DOHH2 (cell line): ENCODE data around the gene KSR1.

Source experiments
- H3F3A ChIP-seq: fragments of 200-600 bp; sonication (generic), shearing (Covaris generic); 2 replicates; pipeline ENCODE4 v1.6.0; 2016; ENCODE audit warnings: antibody characterized with exemption, mild to moderate bottlenecking; ENCODE audit not compliant: control insufficient read depth, insufficient read depth
- H3K27ac ChIP-seq: fragments of 200-600 bp; sonication (generic); 2 replicates; pipeline ENCODE4 v1.5.1; 2014; ENCODE audit warnings: low read depth, mild to moderate bottlenecking, low read length, moderate library complexity
- H3K27me3 ChIP-seq: fragments of 200-600 bp; sonication (generic); 2 replicates; pipeline ENCODE4 v1.6.1; 2014; ENCODE audit warnings: mild to moderate bottlenecking, low read length, mixed read lengths; ENCODE audit not compliant: control insufficient read depth
- H3K36me3 ChIP-seq: fragments of 200-600 bp; sonication (generic); 2 replicates; pipeline ENCODE4 v1.6.1; 2014; ENCODE audit warnings: mild to moderate bottlenecking, low read length, moderate library complexity, mixed read lengths; ENCODE audit not compliant: control insufficient read depth
- H3K4me1 ChIP-seq: fragments of 200-600 bp; sonication (generic); 2 replicates; pipeline ENCODE4 v1.6.1; 2014; ENCODE audit warnings: mild to moderate bottlenecking, low read length, mixed read lengths; ENCODE audit not compliant: control insufficient read depth
- H3K4me2 ChIP-seq: fragments of 200-600 bp; sonication (generic); 2 replicates; pipeline ENCODE4 v1.6.0; 2014; ENCODE audit warnings: mild to moderate bottlenecking, low read length, moderate library complexity
- H3K4me3 ChIP-seq: fragments of 200-600 bp; sonication (generic); 2 replicates; pipeline ENCODE4 v1.5.1; 2014; ENCODE audit warnings: mild to moderate bottlenecking, low read length, mixed read lengths
- H3K79me2 ChIP-seq: fragments of 200-600 bp; sonication (generic); 2 replicates; pipeline ENCODE4 v1.6.1; 2014; ENCODE audit warnings: mild to moderate bottlenecking, low read length, mixed read lengths; ENCODE audit not compliant: control insufficient read depth
- H3K9me2 ChIP-seq: fragments of 200-600 bp; sonication (generic); replicated peaks from 2 replicates; pipeline ENCODE4 v1.6.1; 2014; ENCODE audit warnings: mild to moderate bottlenecking, low read length, mixed read lengths; ENCODE audit not compliant: control insufficient read depth
- H3K9me3 ChIP-seq: fragments of 200-600 bp; sonication (generic); 2 replicates; pipeline ENCODE4 v1.6.1; 2014; ENCODE audit warnings: antibody characterized with exemption, low read length, mixed read lengths; ENCODE audit not compliant: control insufficient read depth, insufficient read depth
- H4K20me1 ChIP-seq: fragments of 200-600 bp; sonication (generic); 2 replicates; pipeline ENCODE4 v1.6.0; 2014; ENCODE audit warnings: low read depth, mild to moderate bottlenecking, antibody characterized with exemption, low read length, moderate library complexity; ENCODE audit not compliant: control insufficient read depth, insufficient read depth
- EZH2phosphoT487 ChIP-seq: fragments of 200-600 bp; sonication (generic); IDR thresholded peaks from 2 replicates; pipeline ENCODE4 v1.6.1; 2017; ENCODE audit warnings: borderline replicate concordance, mild to moderate bottlenecking, antibody characterized with exemption, low read length, moderate library complexity, mixed read lengths
- TF ChIP-seq, protein P1 (sequence below): fragments of 200-600 bp; sonication (generic); IDR thresholded peaks from one replicate; pipeline ENCODE4 v1.5.1; 2014; ENCODE audit warnings: antibody characterized with exemption, mild to moderate bottlenecking, low read depth, low read length; ENCODE audit not compliant: poor library complexity, severe bottlenecking

The KSR1 gene

DNA sequence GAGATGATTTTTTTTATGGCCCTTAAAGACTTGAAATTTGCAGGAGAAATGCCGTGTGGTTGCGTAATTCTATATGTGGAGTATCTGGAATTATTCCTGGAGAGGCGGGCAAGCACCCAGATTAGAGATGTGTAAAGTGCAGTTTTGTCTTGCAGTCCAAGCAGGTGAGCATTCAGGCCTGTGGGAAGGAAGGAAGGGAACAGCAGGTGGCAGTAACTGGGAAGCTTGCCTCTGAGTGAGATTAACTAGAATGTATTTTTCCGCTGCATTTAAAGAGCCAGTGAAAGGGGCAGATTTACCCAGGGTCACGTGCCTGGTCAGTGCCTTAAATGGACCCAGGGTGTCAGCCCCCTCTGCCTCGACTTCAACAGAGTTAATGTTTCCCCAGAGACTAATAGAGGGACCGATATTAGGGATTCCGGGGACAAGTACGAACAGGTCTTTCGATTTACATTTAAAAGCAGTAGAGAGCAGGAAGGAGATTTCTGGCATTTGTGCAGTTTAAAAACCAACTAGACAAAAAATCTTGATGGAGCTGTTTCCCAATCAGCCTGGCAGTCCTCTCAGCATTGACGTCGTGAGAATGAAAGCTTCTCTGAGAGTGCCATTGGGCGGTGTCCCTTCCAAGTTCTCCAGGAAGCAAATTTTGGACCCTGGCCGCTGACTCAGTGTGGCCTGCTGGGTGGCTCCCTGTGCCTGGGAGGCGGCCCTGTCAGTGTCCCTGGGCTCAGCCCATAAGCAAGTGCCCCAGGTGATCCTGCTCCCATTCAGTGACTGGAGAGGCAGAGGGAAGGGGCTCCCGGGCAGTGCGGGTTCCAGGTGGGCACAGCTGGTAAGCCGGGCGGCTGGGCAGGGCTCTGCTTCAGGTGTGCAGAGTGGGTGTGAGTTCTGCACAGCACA lies 38.2 kb downstream of the KSR1 start:
- Histone ChIP-seq H3K79me2 (no peaks in the 10 kb centered on the region), H3K4me1 (no peaks in the 10 kb centered on the region), H4K20me1 (no peaks in the 10 kb centered on the region), H3K27ac (no peak overlapping the region), H3K4me3 (no peak overlapping the region), H3K9me2 (no peaks in the 10 kb centered on the region), H3K36me3 (no peaks in the 10 kb centered on the region), H3K27me3 (peaks cover 49% of the 10 kb centered on the region), H3K4me2 (no peak overlapping the region), H3K9me3 (no peaks in the 10 kb centered on the region), H3F3A (no peaks in the 10 kb centered on the region)
- no peak for TF ChIP-seq EZH2phosphoT487

DNA sequence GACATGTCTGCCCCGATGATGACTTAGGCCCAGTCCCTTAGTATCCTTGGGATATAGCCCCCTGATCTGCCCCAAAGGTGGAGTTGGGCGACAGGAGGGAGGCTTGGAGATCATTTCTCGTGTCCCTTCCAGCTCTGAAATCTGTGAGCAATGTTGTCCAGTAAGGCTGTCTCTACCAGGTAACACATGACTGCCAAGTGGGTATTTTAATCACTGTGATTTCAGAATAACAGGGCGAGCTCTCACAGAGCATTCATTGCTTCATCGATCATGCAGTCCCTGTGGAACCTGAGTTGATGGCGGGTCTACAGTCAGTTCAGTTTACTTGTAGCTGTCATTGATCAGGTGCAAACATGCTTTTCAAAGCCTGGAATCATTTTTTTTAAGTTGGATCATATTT lies 39.2 kb downstream of the KSR1 start:
- no peak overlapping the region for H3K4me2 ChIP-seq
- H3K4me1 ChIP-seq, result no peaks in the 10 kb centered on the region
- no peaks in the 10 kb centered on the region for H3K9me3 ChIP-seq
- no peaks in the 10 kb centered on the region for H4K20me1 ChIP-seq
- no peak overlapping the region for H3K4me3 ChIP-seq
- H3K27ac ChIP-seq, result no peak overlapping the region
- no peaks in the 10 kb centered on the region for H3K9me2 ChIP-seq
- H3K27me3 ChIP-seq, result peaks cover 47% of the 10 kb centered on the region
- H3F3A ChIP-seq, result no peaks in the 10 kb centered on the region
- no peaks in the 10 kb centered on the region for H3K36me3 ChIP-seq
- H3K79me2 ChIP-seq, result no peaks in the 10 kb centered on the region
- no peak for TF ChIP-seq EZH2phosphoT487
- TF ChIP-seq, protein P1, sequence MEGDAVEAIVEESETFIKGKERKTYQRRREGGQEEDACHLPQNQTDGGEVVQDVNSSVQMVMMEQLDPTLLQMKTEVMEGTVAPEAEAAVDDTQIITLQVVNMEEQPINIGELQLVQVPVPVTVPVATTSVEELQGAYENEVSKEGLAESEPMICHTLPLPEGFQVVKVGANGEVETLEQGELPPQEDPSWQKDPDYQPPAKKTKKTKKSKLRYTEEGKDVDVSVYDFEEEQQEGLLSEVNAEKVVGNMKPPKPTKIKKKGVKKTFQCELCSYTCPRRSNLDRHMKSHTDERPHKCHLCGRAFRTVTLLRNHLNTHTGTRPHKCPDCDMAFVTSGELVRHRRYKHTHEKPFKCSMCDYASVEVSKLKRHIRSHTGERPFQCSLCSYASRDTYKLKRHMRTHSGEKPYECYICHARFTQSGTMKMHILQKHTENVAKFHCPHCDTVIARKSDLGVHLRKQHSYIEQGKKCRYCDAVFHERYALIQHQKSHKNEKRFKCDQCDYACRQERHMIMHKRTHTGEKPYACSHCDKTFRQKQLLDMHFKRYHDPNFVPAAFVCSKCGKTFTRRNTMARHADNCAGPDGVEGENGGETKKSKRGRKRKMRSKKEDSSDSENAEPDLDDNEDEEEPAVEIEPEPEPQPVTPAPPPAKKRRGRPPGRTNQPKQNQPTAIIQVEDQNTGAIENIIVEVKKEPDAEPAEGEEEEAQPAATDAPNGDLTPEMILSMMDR, result no peak

DNA sequence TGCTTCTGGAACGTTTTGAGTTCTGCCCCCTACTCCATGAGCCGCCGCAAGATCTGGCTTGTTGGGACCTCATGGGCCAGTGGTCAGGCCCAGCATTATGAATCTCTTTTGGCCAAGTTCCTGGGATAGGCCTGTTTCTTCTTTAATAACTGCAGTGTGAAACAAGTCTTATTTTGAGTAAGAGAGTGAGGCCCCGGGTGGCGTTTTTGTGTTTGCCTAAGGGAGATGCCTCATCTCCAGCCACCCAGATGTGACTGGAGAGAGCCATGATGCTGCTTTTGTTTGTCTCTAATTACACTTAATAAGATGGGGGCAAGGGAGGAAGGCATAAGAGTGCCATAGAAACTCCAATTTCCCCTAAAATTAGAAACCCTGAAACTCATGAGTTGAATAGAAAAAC lies 39.8 kb downstream of the KSR1 start:
- Histone ChIP-seq H3K4me2 (no peak overlapping the region), H3K36me3 (no peaks in the 10 kb centered on the region), H3K27ac (no peak overlapping the region), H3K9me3 (no peaks in the 10 kb centered on the region), H3K27me3 (peaks cover 42% of the 10 kb centered on the region), H3K79me2 (no peaks in the 10 kb centered on the region), H3K4me3 (no peak overlapping the region), H4K20me1 (no peaks in the 10 kb centered on the region), H3K4me1 (no peaks in the 10 kb centered on the region), H3K9me2 (no peaks in the 10 kb centered on the region), H3F3A (no peaks in the 10 kb centered on the region)
- no peak for TF ChIP-seq EZH2phosphoT487
- TF ChIP-seq, protein P1, result no peak

DNA sequence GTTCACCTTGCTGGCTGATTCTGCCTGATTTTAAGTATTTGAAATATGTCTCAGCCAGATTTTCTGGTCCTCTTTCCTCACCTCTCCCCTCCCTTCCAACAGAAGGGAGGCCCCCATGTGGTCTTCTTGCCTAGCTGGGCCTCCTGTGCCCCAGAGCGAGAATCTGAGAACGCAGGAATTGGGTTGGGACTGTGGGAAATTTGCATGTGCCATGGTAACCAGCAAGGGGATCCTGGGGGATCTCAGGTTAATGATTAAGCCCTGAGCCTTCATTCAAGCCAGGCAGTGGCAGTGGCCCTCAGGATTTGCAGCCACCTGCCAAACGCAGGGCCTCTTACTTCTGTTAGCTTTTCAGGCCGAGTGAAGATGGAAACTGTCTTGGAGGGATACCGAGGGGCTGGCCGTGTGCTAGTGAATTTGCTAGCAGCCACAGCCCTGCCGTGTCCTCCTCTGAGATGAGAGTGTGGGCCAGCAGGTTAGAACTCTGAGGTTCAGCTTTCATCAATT lies 40.2 kb downstream of the KSR1 start:
- no peaks in the 10 kb centered on the region for H3K9me3 ChIP-seq
- no peak overlapping the region for H3K27ac ChIP-seq
- H3K79me2 ChIP-seq, result no peaks in the 10 kb centered on the region
- no peaks in the 10 kb centered on the region for H3K36me3 ChIP-seq
- TF ChIP-seq EZH2phosphoT487, result no peak
- TF ChIP-seq, protein P1, result no peak
- no peaks in the 10 kb centered on the region for H4K20me1 ChIP-seq
- H3K4me3 ChIP-seq, result no peak overlapping the region
- no peaks in the 10 kb centered on the region for H3F3A ChIP-seq
- no peaks in the 10 kb centered on the region for H3K9me2 ChIP-seq
- H3K4me1 ChIP-seq, result no peaks in the 10 kb centered on the region
- H3K4me2 ChIP-seq, result no peak overlapping the region
- H3K27me3 ChIP-seq, result peaks cover 42% of the 10 kb centered on the region
